Measurements from ENCODE around the gene CCDC117.
A peak's percentile ranks its signal among the peaks of the same experiment; 100 is the strongest.
"Not testable (repeated sequence)": the region's sequence is repeated elsewhere in the genome, so short reads cannot be mapped to it uniquely, and the experiment has no call there.

The CCDC117 gene

GRCh38 chr22:28772633-28773460 lies at the start of gene CCDC117:
CCDC117 (plus strand) TSS chr22:28772695; CDS start chr22:28772850, 155 bp downstream.
- H3K4me2 ChIP-seq, result peak within 1 kb of the TSS; percentile 56 to 86 (median 80)
- no peak for TF ChIP-seq Cebpa-rat (IDR thresholded peaks at IDR 0.05)
- H3K9me3 ChIP-seq (replicated peaks in 1 of 11), result peaks cover 8 to 14% (median 10%) of the 10 kb centered on the region in 11 experiments; a peak in 18 of 22 replicates
- peak within 1 kb of the TSS; percentile 93 to 99 (median 97) for H3K27ac ChIP-seq
- peaks cover 35 to 39% (median 38%) of the 10 kb centered on the region in 11 experiments for H3K36me3 ChIP-seq
- peak within 1 kb of the TSS; percentile 72 to 96 (median 84) for H3K4me3 ChIP-seq
- peaks cover 18 to 38% (median 22%) of the 10 kb centered on the region in 10 experiments for H3K4me1 ChIP-seq
- peaks cover 0 to 41% (median 35%) of the 10 kb centered on the region in 11 experiments; a peak in 17 of 22 replicates for H4K20me1 ChIP-seq
- no peaks in the 10 kb centered on the region for H3K27me3 ChIP-seq
- H3K9ac ChIP-seq, result peak within 1 kb of the TSS; percentile 92 to 99 (median 98)

- Histone ChIP-seq H3K9ac (no peak overlapping the region), H3K4me3 (no peak overlapping the region), H3K4me1 (peaks cover 9 to 20% (median 17%) of the 10 kb centered on the region in 10 experiments), H3K27me3 (no peaks in the 10 kb centered on the region; a peak in 1 of 22 replicates), H3K27ac (no peak overlapping the region), H3K9me3 (replicated peaks in 1 of 11) (no peaks in the 10 kb centered on the region), H3K4me2 (peak overlapping the region in 5 of 11 experiments; percentile 52 to 78 (median 66); a peak in 9 of 22 replicates), H3K36me3 (peaks cover 56 to 81% (median 74%) of the 10 kb centered on the region in 11 experiments), H4K20me1 (peaks cover 0 to 34% (median 16%) of the 10 kb centered on the region in 11 experiments; a peak in 16 of 22 replicates)
- no peak for TF ChIP-seq Cebpa-rat (IDR thresholded peaks at IDR 0.05)
Observed at GRCh38 chr22:28728002-28728401, 44.5 kb upstream of the CCDC117 start.

- Histone ChIP-seq H4K20me1 (peaks cover 0 to 36% (median 16%) of the 10 kb centered on the region in 11 experiments; a peak in 16 of 22 replicates), H3K4me3 (no peak overlapping the region), H3K27me3 (no peaks in the 10 kb centered on the region; a peak in 1 of 22 replicates), H3K4me1 (peaks cover 9 to 20% (median 17%) of the 10 kb centered on the region in 10 experiments), H3K27ac (peak overlapping the region in 1 of 11 experiments; percentile 12; a peak in 1 of 22 replicates), H3K4me2 (peak overlapping the region; percentile 24 to 78 (median 65)), H3K9ac (peak overlapping the region in 2 of 11 experiments; percentile 2 to 7; a peak in 2 of 22 replicates), H3K36me3 (peaks cover 57 to 81% (median 74%) of the 10 kb centered on the region in 11 experiments), H3K9me3 (replicated peaks in 1 of 11) (no peaks in the 10 kb centered on the region)
- TF ChIP-seq Cebpa-rat (IDR thresholded peaks at IDR 0.05), result no peak
Observed at GRCh38 chr22:28728621-28729313, 43.7 kb upstream of the CCDC117 start.

GRCh38 chr22:28730179-28730578 lies 42.3 kb upstream of the CCDC117 start:
- Histone ChIP-seq H3K9ac (no peak overlapping the region), H4K20me1 (peaks cover 0 to 45% (median 27%) of the 10 kb centered on the region in 11 experiments; a peak in 18 of 22 replicates), H3K4me1 (peaks cover 9 to 20% (median 17%) of the 10 kb centered on the region in 10 experiments), H3K27me3 (no peaks in the 10 kb centered on the region; a peak in 1 of 22 replicates), H3K36me3 (peaks cover 53 to 79% (median 72%) of the 10 kb centered on the region in 11 experiments), H3K4me3 (no peak overlapping the region), H3K27ac (no peak overlapping the region), H3K9me3 (replicated peaks in 1 of 11) (no peaks in the 10 kb centered on the region), H3K4me2 (peak overlapping the region in 1 of 11 experiments; percentile 24; a peak in 3 of 22 replicates)
- no peak for TF ChIP-seq Cebpa-rat (IDR thresholded peaks at IDR 0.05)

GRCh38 chr22:28734393-28734792 lies 38.1 kb upstream of the CCDC117 start:
- Histone ChIP-seq H3K9ac (no peak overlapping the region), H3K27ac (no peak overlapping the region), H3K4me2 (no peak overlapping the region), H4K20me1 (peaks cover 0 to 58% (median 42%) of the 10 kb centered on the region in 11 experiments; a peak in 19 of 22 replicates), H3K4me1 (peaks cover 5 to 17% (median 12%) of the 10 kb centered on the region in 10 experiments), H3K9me3 (replicated peaks in 1 of 11) (no peaks in the 10 kb centered on the region), H3K27me3 (no peaks in the 10 kb centered on the region), H3K36me3 (peaks cover 37 to 89% (median 69%) of the 10 kb centered on the region in 11 experiments), H3K4me3 (no peak overlapping the region)
- TF ChIP-seq Cebpa-rat (IDR thresholded peaks at IDR 0.05), result no peak

GRCh38 chr22:28736301-28737155 lies 36.0 kb upstream of the CCDC117 start:
- Histone ChIP-seq H3K9me3 (replicated peaks in 1 of 11) (no peaks in the 10 kb centered on the region), H3K4me2 (no peak overlapping the region), H3K9ac (no peak overlapping the region), H3K4me1 (peaks cover 14 to 31% (median 26%) of the 10 kb centered on the region in 10 experiments), H3K27ac (no peak overlapping the region), H3K27me3 (no peaks in the 10 kb centered on the region), H4K20me1 (peaks cover 0 to 61% (median 38%) of the 10 kb centered on the region in 11 experiments; a peak in 19 of 22 replicates), H3K36me3 (peaks cover 33 to 83% (median 56%) of the 10 kb centered on the region in 11 experiments), H3K4me3 (no peak overlapping the region)
- no peak for TF ChIP-seq Cebpa-rat (IDR thresholded peaks at IDR 0.05)

GRCh38 chr22:28737701-28738100 lies 34.8 kb upstream of the CCDC117 start:
- H3K4me1 ChIP-seq, result peaks cover 16 to 32% (median 27%) of the 10 kb centered on the region in 10 experiments
- H3K9me3 ChIP-seq (replicated peaks in 1 of 11), result no peaks in the 10 kb centered on the region
- peaks cover 0 to 58% (median 38%) of the 10 kb centered on the region in 11 experiments; a peak in 19 of 22 replicates for H4K20me1 ChIP-seq
- no peak overlapping the region for H3K4me3 ChIP-seq
- H3K36me3 ChIP-seq, result peaks cover 27 to 71% (median 44%) of the 10 kb centered on the region in 11 experiments
- H3K27ac ChIP-seq, result no peak overlapping the region
- H3K4me2 ChIP-seq, result no peak overlapping the region
- no peak for TF ChIP-seq Cebpa-rat (IDR thresholded peaks at IDR 0.05)
- no peak overlapping the region for H3K9ac ChIP-seq
- no peaks in the 10 kb centered on the region for H3K27me3 ChIP-seq

GRCh38 chr22:28738876-28739275 lies 33.6 kb upstream of the CCDC117 start:
- H4K20me1 ChIP-seq, result peaks cover 0 to 57% (median 38%) of the 10 kb centered on the region in 11 experiments; a peak in 19 of 22 replicates
- not testable (repeated sequence) for H3K4me3 ChIP-seq; H3K27me3 ChIP-seq; H3K9me3 ChIP-seq (replicated peaks in 1 of 11); H3K27ac ChIP-seq; H3K9ac ChIP-seq
- peak overlapping the region in 6 of 11 experiments; percentile 7 to 73 (median 33); a peak in 9 of 22 replicates for H3K4me2 ChIP-seq
- peaks cover 17 to 64% (median 34%) of the 10 kb centered on the region in 11 experiments for H3K36me3 ChIP-seq
- peaks cover 25 to 44% (median 39%) of the 10 kb centered on the region in 10 experiments for H3K4me1 ChIP-seq

All from BLaER1 treated with 17β-estradiol and CSF1 and Interleukin-3, amounts not matched to agents 10 nM and 100 nM (cell line).